ENCODE results near the gene QSOX1. TPM values are rescaled to one million over a fixed set of nuclear protein-coding genes. Genes with fewer than 3 reads are reported as not detected.

The QSOX1 gene
- total and polyA plus RNA-seq, 2 donors (not counting 3 experiments of a cell fraction or from before 2014, with no cell fraction given), result 256 to 415 TPM

DNA sequence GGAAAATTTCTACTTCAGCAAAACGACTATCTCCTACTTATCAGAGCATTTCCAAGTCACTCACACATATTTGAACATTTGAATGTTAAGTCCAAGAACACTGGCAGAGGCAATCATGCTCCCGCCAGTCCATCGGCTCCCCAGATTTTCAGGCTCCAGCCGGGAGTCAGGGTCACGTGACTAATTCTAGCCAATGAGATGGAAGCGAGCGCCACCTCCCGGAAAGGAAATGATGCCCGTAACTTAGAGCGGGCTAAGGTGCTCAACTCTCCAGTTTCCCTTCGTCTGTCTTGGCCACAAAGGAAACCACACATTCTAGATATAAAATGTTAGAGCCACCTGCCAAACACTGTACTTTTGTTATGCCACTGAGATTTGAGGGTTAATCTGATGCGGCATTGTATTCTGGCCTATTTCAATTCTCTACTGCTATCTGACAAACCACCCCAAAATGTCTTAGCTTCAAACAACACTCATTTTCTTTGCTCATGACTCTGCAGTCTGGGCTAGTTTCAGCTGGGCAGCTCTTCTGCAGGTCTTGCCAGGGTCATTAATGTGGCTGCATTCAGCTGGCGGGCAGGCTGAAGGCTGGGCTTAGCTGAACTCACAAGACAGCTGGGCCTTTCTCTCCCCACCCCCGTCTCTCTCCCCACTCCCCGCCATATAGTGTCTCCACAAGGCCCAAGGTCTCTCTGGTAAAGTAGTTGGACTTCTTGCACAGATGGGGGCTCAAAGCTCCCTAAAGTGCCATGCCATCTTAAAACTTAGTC lies 58.9 kb downstream of the QSOX1 start:
- FAIRE-seq (peak; percentile 8), DNase-seq (ENCODE audit: low read depth, low spot score) (peak; percentile 28)
- H3K27ac ChIP-seq (ENCODE audit: insufficient read depth, low read depth, low read length), result no peak overlapping the region
- H4K20me1 ChIP-seq (replicated peaks; ENCODE audit: control insufficient read depth, extremely low read depth, insufficient read depth, low read length), result no peaks in the 10 kb centered on the region
- ChIA-PET POLR2A (no interaction called here), CTCF (no interaction called here)
- no peak overlapping the region for H3K4me3 ChIP-seq (replicated peaks in 1 of 3; ENCODE audit: insufficient read depth in 1 of 3, low read depth in 1 of 3, low read length in 3 of 3)
- H2AFZ ChIP-seq (ENCODE audit: low read depth, low read length), result no peak overlapping the region
- intact Hi-C loops (cut with micrococcal nuclease) (no loop called here), dilution Hi-C loops (cut with MboI; ENCODE audit: extremely low pct_ligation_motif_present, low sequenced_read_pairs) (no loop called here)
- no peaks in the 10 kb centered on the region for H3K36me3 ChIP-seq (ENCODE audit: control insufficient read depth in 2 of 2, extremely low read depth in 1 of 2, insufficient read depth in 2 of 2, low read length in 2 of 2)
- no peaks in the 10 kb centered on the region for H3K9me1 ChIP-seq (replicated peaks; ENCODE audit: control insufficient read depth, extremely low read depth, insufficient read depth, low read length)
- no peak overlapping the region for H3K9ac ChIP-seq (replicated peaks; ENCODE audit: extremely low read depth, insufficient read depth, low read length)
- H3K9me3 ChIP-seq (replicated peaks; ENCODE audit: control insufficient read depth, insufficient read depth, low read length), result no peaks in the 10 kb centered on the region
- H3K79me2 ChIP-seq (ENCODE audit: control insufficient read depth, insufficient read depth, low read length), result no peaks in the 10 kb centered on the region
- no peaks in the 10 kb centered on the region for H3K4me1 ChIP-seq (ENCODE audit: control insufficient read depth, extremely low read depth, insufficient read depth, low read length)
- no peak overlapping the region for H3K4me2 ChIP-seq (ENCODE audit: insufficient read depth, low read length)
- no peak for TF ChIP-seq GATA2 (IDR thresholded peaks at IDR 0.05; ENCODE audit: insufficient read depth, insufficient read length, low read depth, low read length)
- TF ChIP-seq, protein P1, sequence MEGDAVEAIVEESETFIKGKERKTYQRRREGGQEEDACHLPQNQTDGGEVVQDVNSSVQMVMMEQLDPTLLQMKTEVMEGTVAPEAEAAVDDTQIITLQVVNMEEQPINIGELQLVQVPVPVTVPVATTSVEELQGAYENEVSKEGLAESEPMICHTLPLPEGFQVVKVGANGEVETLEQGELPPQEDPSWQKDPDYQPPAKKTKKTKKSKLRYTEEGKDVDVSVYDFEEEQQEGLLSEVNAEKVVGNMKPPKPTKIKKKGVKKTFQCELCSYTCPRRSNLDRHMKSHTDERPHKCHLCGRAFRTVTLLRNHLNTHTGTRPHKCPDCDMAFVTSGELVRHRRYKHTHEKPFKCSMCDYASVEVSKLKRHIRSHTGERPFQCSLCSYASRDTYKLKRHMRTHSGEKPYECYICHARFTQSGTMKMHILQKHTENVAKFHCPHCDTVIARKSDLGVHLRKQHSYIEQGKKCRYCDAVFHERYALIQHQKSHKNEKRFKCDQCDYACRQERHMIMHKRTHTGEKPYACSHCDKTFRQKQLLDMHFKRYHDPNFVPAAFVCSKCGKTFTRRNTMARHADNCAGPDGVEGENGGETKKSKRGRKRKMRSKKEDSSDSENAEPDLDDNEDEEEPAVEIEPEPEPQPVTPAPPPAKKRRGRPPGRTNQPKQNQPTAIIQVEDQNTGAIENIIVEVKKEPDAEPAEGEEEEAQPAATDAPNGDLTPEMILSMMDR (IDR thresholded peaks at IDR 0.05; ENCODE audit: extremely low read depth in 1 of 2, insufficient read depth in 1 of 2, low read depth in 1 of 2, low read length in 2 of 2), result peak in 1 of 2 donors; percentile 1
- TF ChIP-seq MYC (IDR thresholded peaks at IDR 0.05; ENCODE audit: low read depth, low read length), result no peak
- TF ChIP-seq, protein P2, sequence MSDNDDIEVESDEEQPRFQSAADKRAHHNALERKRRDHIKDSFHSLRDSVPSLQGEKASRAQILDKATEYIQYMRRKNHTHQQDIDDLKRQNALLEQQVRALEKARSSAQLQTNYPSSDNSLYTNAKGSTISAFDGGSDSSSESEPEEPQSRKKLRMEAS (IDR thresholded peaks at IDR 0.05; ENCODE audit: insufficient read depth, insufficient read length), result no peak
- TF ChIP-seq FOS (IDR thresholded peaks at IDR 0.05; ENCODE audit: borderline replicate concordance, insufficient read depth, low read length), result no peak
- no peak for TF ChIP-seq POLR2AphosphoS5 (IDR thresholded peaks at IDR 0.05; ENCODE audit: insufficient read depth, low read depth, low read length)
- TF ChIP-seq JUN (IDR thresholded peaks at IDR 0.05; ENCODE audit: borderline replicate concordance, insufficient read depth, insufficient read length, low read depth), result no peak
- BruUV-seq (replicated peaks), result no TSS peak
- peaks cover 0 to 3% of the 10 kb centered on the region in 2 experiments for H3K27me3 ChIP-seq (ENCODE audit: control insufficient read depth in 2 of 2, insufficient read depth in 2 of 2, low read length in 2 of 2)

Data from endothelial cell of umbilical vein (primary cell).